ENCODE results near the gene NELL2.

NELL2 gene

GRCh38 chr12:44788731-44789130 is 87.4 kb downstream of the NELL2 start:
- TF ChIP-seq FOXP2 (optimal IDR thresholded peaks at IDR 0.05; ENCODE audit: borderline replicate concordance, extremely low read depth, extremely low read length, insufficient read depth) (no peak), TAF1 (IDR thresholded peaks at IDR 0.05; ENCODE audit: borderline replicate concordance, insufficient read depth, low read length) (no peak), POLR2AphosphoS5 (IDR thresholded peaks at IDR 0.05; ENCODE audit: low read depth, low read length) (no peak), SIN3A (IDR thresholded peaks at IDR 0.05; ENCODE audit: borderline replicate concordance, insufficient read depth, low read length) (no peak)

GRCh38 chr12:44780221-44780790 is 95.8 kb downstream of the NELL2 start:
- TF ChIP-seq POLR2AphosphoS5 (IDR thresholded peaks at IDR 0.05; ENCODE audit: low read depth, low read length) (no peak), SIN3A (IDR thresholded peaks at IDR 0.05; ENCODE audit: borderline replicate concordance, insufficient read depth, low read length) (no peak), FOXP2 (optimal IDR thresholded peaks at IDR 0.05; ENCODE audit: borderline replicate concordance, extremely low read depth, extremely low read length, insufficient read depth) (no peak), REST (IDR thresholded peaks at IDR 0.05; ENCODE audit: insufficient read depth in 1 of 2, low read depth in 2 of 2, low read length in 2 of 2) (no peak), TAF1 (IDR thresholded peaks at IDR 0.05; ENCODE audit: borderline replicate concordance, insufficient read depth, low read length) (no peak)

- TF ChIP-seq TAF1 (IDR thresholded peaks at IDR 0.05; ENCODE audit: borderline replicate concordance, insufficient read depth, low read length) = no peak
- TF ChIP-seq POLR2AphosphoS5 (IDR thresholded peaks at IDR 0.05; ENCODE audit: low read depth, low read length) = no peak
- no peak for TF ChIP-seq FOXP2 (optimal IDR thresholded peaks at IDR 0.05; ENCODE audit: borderline replicate concordance, extremely low read depth, extremely low read length, insufficient read depth)
- TF ChIP-seq SIN3A (IDR thresholded peaks at IDR 0.05; ENCODE audit: borderline replicate concordance, insufficient read depth, low read length) = no peak
- TF ChIP-seq REST (IDR thresholded peaks at IDR 0.05; ENCODE audit: insufficient read depth in 1 of 2, low read depth in 2 of 2, low read length in 2 of 2) = no peak
Measured at GRCh38 chr12:44779766-44780165, 96.3 kb downstream of the NELL2 start.

GRCh38 chr12:44778863-44779262 is 97.3 kb downstream of the NELL2 start:
- TF ChIP-seq POLR2AphosphoS5 (IDR thresholded peaks at IDR 0.05; ENCODE audit: low read depth, low read length) = no peak
- no peak for TF ChIP-seq SIN3A (IDR thresholded peaks at IDR 0.05; ENCODE audit: borderline replicate concordance, insufficient read depth, low read length)
- no peak for TF ChIP-seq REST (IDR thresholded peaks at IDR 0.05; ENCODE audit: insufficient read depth in 1 of 2, low read depth in 2 of 2, low read length in 2 of 2)
- TF ChIP-seq TAF1 (IDR thresholded peaks at IDR 0.05; ENCODE audit: borderline replicate concordance, insufficient read depth, low read length) = no peak
- no peak for TF ChIP-seq FOXP2 (optimal IDR thresholded peaks at IDR 0.05; ENCODE audit: borderline replicate concordance, extremely low read depth, extremely low read length, insufficient read depth)

GRCh38 chr12:44777044-44777443 is 99.1 kb downstream of the NELL2 start:
- no peak for TF ChIP-seq REST (IDR thresholded peaks at IDR 0.05; ENCODE audit: insufficient read depth in 1 of 2, low read depth in 2 of 2, low read length in 2 of 2)

All from PFSK-1 (cell line).